Measurements from ENCODE around the gene GPC5. TPM values are rescaled to one million over a fixed set of nuclear protein-coding genes. Genes with fewer than 3 reads are reported as not detected.

Gene GPC5
- total and polyA plus RNA-seq, 7 experiments from 2014 or later = 0.10 to 0.38 TPM; not detected in 5

DNA sequence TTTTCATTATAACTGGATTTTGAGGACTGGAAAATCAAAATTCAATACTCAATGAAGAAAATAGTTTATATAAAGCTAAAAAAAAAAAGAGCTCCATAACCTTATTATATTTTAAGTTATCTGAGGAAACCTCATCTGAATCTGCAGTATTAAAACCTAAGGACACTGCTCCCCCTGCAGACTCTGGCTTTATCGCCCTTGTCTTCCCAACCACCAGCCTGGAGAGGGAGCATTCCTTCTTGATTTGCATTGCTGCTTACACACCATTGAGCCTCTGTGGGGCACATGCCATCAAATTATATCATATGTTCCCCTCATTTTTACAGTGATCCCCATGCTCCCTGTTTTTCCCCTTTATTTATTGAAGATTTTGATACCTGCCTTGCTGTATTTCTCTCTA is 956.8 kb downstream of the GPC5 start:
- no peaks in the 10 kb centered on the region for H3K27me3 Mint-ChIP-seq
- H3K36me3 Mint-ChIP-seq = no peaks in the 10 kb centered on the region
- ChIA-PET POLR2A (no interaction called here), CTCF (no interaction called here)
- H3K27ac Mint-ChIP-seq = no peak overlapping the region
- Histone ChIP-seq H3K9me3 (ENCODE audit: control insufficient read depth in 2 of 3, low read length in 3 of 3) (peaks cover 0 to 3% (median 0%) of the 10 kb centered on the region in 3 experiments), H3K36me3 (ENCODE audit: control insufficient read depth in 2 of 3, insufficient read depth in 3 of 3, low read length in 3 of 3) (no peaks in the 10 kb centered on the region), H3K27me3 (ENCODE audit: control insufficient read depth in 2 of 2, insufficient read depth in 2 of 2, low read length in 2 of 2) (no peaks in the 10 kb centered on the region), H3K4me1 (ENCODE audit: control insufficient read depth in 2 of 2, insufficient read depth in 2 of 2, low read length in 2 of 2) (no peaks in the 10 kb centered on the region), H3K27ac (ENCODE audit: low read depth, low read length) (no peak overlapping the region), H3K4me3 (ENCODE audit: low read length) (no peak overlapping the region)
- intact Hi-C loops (cut with micrococcal nuclease) = no loop called here
- H3K4me1 Mint-ChIP-seq = no peaks in the 10 kb centered on the region
- DNase-seq = no peak
- H3K4me3 Mint-ChIP-seq = no peak overlapping the region
- H3K9me3 Mint-ChIP-seq = peaks cover 3 to 28% (median 9%) of the 10 kb centered on the region in 11 donors
- no peak for ATAC-seq

DNA sequence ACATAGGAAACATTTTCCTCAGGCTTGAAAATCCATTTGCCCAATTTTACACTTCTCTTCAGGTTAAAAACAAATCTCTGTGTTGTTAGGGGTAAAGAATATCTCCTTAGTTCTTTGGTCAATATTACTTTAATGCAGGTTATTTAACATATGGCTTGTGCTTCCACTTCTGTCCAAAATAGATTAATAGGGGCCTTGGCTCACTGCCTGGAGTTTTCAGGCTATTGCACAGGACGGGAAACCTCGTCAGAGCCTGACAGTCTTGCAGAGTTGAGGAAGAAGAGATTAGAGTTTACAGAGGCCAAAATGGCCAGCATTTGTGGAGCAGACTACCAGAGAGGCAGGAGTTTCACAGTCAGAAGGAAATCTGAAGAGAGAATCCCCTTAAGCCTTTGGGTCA is 964.3 kb downstream of the GPC5 start:
- H3K4me3 ChIP-seq (ENCODE audit: low read length) = no peak overlapping the region
- Mint-ChIP-seq H3K27ac (no peak overlapping the region), H3K9me3 (peaks cover 0 to 19% (median 8%) of the 10 kb centered on the region in 11 donors), H3K4me3 (no peak overlapping the region), H3K36me3 (no peaks in the 10 kb centered on the region), H3K27me3 (no peaks in the 10 kb centered on the region), H3K4me1 (no peaks in the 10 kb centered on the region)
- CTCF ChIA-PET = no interaction called here
- no peaks in the 10 kb centered on the region for H3K27me3 ChIP-seq (ENCODE audit: control insufficient read depth in 2 of 2, insufficient read depth in 2 of 2, low read length in 2 of 2)
- no peaks in the 10 kb centered on the region for H3K4me1 ChIP-seq (ENCODE audit: control insufficient read depth in 2 of 2, insufficient read depth in 2 of 2, low read length in 2 of 2)
- no peaks in the 10 kb centered on the region for H3K36me3 ChIP-seq (ENCODE audit: control insufficient read depth in 2 of 3, insufficient read depth in 3 of 3, low read length in 3 of 3)
- no peak for ATAC-seq
- intact Hi-C loops (cut with micrococcal nuclease) = no loop called here
- no peak for DNase-seq
- peaks cover 0 to 3% (median 0%) of the 10 kb centered on the region in 3 experiments for H3K9me3 ChIP-seq (ENCODE audit: control insufficient read depth in 2 of 3, low read length in 3 of 3)
- POLR2A ChIA-PET = no interaction called here
- H3K27ac ChIP-seq (ENCODE audit: low read depth, low read length) = no peak overlapping the region

DNA sequence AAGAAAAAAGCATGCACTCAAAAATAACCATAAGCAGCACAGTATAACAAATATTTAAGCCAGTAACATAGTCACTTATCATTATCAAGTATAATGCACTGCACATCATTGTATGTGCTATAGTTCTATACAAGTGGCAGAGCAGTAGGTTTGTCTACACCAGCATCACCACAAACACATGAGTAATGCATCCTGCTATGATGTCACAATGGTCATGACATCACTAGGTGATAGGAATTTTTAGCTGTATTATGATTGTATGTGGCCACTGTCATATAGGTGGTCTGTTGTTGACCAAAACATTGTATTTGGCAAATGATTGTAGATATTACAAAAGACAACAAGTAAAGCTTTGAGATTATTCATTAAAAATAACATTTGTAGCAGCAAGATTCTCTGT is 967.5 kb downstream of the GPC5 start:
- no peaks in the 10 kb centered on the region for H3K36me3 ChIP-seq (ENCODE audit: control insufficient read depth in 2 of 3, insufficient read depth in 3 of 3, low read length in 3 of 3)
- Mint-ChIP-seq H3K9me3 (peaks cover 0 to 11% (median 3%) of the 10 kb centered on the region in 11 donors), H3K27me3 (no peaks in the 10 kb centered on the region), H3K4me1 (no peaks in the 10 kb centered on the region), H3K4me3 (no peak overlapping the region), H3K27ac (no peak overlapping the region), H3K36me3 (no peaks in the 10 kb centered on the region)
- no peak overlapping the region for H3K4me3 ChIP-seq (ENCODE audit: low read length)
- DNase-seq (no peak), ATAC-seq (no peak)
- no peak overlapping the region for H3K27ac ChIP-seq (ENCODE audit: low read depth, low read length)
- POLR2A ChIA-PET = no interaction called here
- no peaks in the 10 kb centered on the region for H3K4me1 ChIP-seq (ENCODE audit: control insufficient read depth in 2 of 2, insufficient read depth in 2 of 2, low read length in 2 of 2)
- CTCF ChIA-PET = no interaction called here
- no peaks in the 10 kb centered on the region for H3K9me3 ChIP-seq (ENCODE audit: control insufficient read depth in 2 of 3, low read length in 3 of 3)
- intact Hi-C loops (cut with micrococcal nuclease) = no loop called here
- H3K27me3 ChIP-seq (ENCODE audit: control insufficient read depth in 2 of 2, insufficient read depth in 2 of 2, low read length in 2 of 2) = no peaks in the 10 kb centered on the region

DNA sequence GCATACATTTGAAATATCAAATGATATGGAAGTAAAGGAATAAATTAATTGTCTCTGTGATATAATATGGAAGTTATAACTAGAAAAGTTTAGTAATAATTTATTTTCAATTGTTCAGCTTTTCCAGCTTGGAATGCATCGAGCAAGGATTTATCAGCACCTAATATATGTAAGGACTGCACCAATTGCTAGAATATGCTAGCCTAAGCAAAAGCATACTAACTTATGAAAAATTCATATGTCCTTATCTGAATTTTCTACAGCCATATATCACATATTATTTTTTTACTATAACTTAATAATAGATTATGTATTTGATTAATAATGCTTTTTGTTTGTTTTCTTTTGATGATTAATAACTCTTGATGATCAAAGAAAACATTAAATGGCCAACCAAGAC is 979.0 kb downstream of the GPC5 start:
- no peak for ATAC-seq
- H3K4me3 Mint-ChIP-seq = no peak overlapping the region
- intact Hi-C loops (cut with micrococcal nuclease) = no loop called here
- no peaks in the 10 kb centered on the region for H3K27me3 ChIP-seq (ENCODE audit: control insufficient read depth in 2 of 2, insufficient read depth in 2 of 2, low read length in 2 of 2)
- H3K27me3 Mint-ChIP-seq = no peaks in the 10 kb centered on the region
- no peak overlapping the region for H3K27ac Mint-ChIP-seq
- CTCF ChIA-PET = no interaction called here
- POLR2A ChIA-PET = no interaction called here
- peaks cover 0 to 14% (median 5%) of the 10 kb centered on the region in 11 donors for H3K9me3 Mint-ChIP-seq
- no peaks in the 10 kb centered on the region for H3K4me1 Mint-ChIP-seq
- H3K9me3 ChIP-seq (ENCODE audit: control insufficient read depth in 2 of 3, low read length in 3 of 3) = no peaks in the 10 kb centered on the region
- no peaks in the 10 kb centered on the region for H3K4me1 ChIP-seq (ENCODE audit: control insufficient read depth in 2 of 2, insufficient read depth in 2 of 2, low read length in 2 of 2)
- no peak overlapping the region for H3K27ac ChIP-seq (ENCODE audit: low read depth, low read length)
- DNase-seq = no peak
- H3K4me3 ChIP-seq (ENCODE audit: low read length) = no peak overlapping the region
- H3K36me3 ChIP-seq (ENCODE audit: control insufficient read depth in 2 of 3, insufficient read depth in 3 of 3, low read length in 3 of 3) = no peaks in the 10 kb centered on the region
- no peaks in the 10 kb centered on the region for H3K36me3 Mint-ChIP-seq

DNA sequence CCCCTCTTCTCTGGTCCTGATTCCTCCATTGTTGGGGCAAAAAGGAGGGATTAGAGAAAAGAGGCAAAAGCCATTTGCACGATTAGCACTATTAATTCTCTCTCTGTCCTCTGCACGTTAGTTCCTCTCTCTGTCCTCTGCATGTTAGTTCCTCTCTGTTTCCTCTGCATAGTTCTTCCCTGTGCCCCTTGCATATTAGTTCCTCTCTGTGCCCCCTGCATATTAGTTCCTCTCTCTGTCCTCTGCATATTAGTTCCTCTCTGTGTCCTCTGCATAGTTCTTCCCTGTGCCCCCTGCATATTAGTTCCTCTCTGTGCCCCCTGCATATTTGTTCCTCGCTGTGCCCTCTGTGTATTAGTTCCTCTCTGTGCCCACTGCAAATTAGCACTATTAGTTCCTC is 981.0 kb downstream of the GPC5 start:
- Histone ChIP-seq H3K27me3 (ENCODE audit: control insufficient read depth in 2 of 2, insufficient read depth in 2 of 2, low read length in 2 of 2) (no peaks in the 10 kb centered on the region), H3K4me1 (ENCODE audit: control insufficient read depth in 2 of 2, insufficient read depth in 2 of 2, low read length in 2 of 2) (no peaks in the 10 kb centered on the region), H3K27ac (ENCODE audit: low read depth, low read length) (no peak overlapping the region), H3K9me3 (ENCODE audit: control insufficient read depth in 2 of 3, low read length in 3 of 3) (no peaks in the 10 kb centered on the region), H3K4me3 (ENCODE audit: low read length) (no peak overlapping the region), H3K36me3 (ENCODE audit: control insufficient read depth in 2 of 3, insufficient read depth in 3 of 3, low read length in 3 of 3) (no peaks in the 10 kb centered on the region)
- no peak for DNase-seq
- H3K27ac Mint-ChIP-seq = no peak overlapping the region
- H3K36me3 Mint-ChIP-seq = no peaks in the 10 kb centered on the region
- POLR2A ChIA-PET = no interaction called here
- H3K9me3 Mint-ChIP-seq = peaks cover 0 to 15% (median 5%) of the 10 kb centered on the region in 11 donors
- no peak overlapping the region for H3K4me3 Mint-ChIP-seq
- H3K4me1 Mint-ChIP-seq = no peaks in the 10 kb centered on the region
- H3K27me3 Mint-ChIP-seq = no peaks in the 10 kb centered on the region
- no peak for ATAC-seq
- intact Hi-C loops (cut with micrococcal nuclease) = no loop called here
- CTCF ChIA-PET = no interaction called here

DNA sequence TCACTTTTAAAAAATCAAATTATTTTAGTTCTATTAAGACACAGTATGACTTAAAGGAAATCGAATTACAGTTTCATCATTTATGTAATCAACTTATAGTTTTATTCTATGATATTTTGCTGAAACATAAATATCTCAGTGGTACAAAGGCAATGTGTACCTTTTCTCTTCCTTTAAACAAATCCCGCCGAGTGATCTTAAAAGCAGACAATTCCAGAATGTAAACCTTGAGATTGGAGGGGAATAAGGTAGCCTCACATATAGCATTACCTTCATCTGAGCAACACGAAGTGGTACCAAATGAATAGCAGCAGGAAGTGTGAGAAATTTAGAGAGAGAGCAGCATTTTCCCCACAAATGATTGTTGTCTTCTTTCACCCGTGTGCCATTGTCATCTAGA is 986.0 kb downstream of the GPC5 start:
- no peak overlapping the region for H3K27ac ChIP-seq (ENCODE audit: low read depth, low read length)
- no peaks in the 10 kb centered on the region for H3K36me3 Mint-ChIP-seq
- H3K27me3 Mint-ChIP-seq = no peaks in the 10 kb centered on the region
- no peaks in the 10 kb centered on the region for H3K4me1 Mint-ChIP-seq
- ChIA-PET POLR2A (no interaction called here), CTCF (no interaction called here)
- no peaks in the 10 kb centered on the region for H3K9me3 ChIP-seq (ENCODE audit: control insufficient read depth in 2 of 3, low read length in 3 of 3)
- no peak overlapping the region for H3K4me3 ChIP-seq (ENCODE audit: low read length)
- no peaks in the 10 kb centered on the region for H3K36me3 ChIP-seq (ENCODE audit: control insufficient read depth in 2 of 3, insufficient read depth in 3 of 3, low read length in 3 of 3)
- no peaks in the 10 kb centered on the region for H3K27me3 ChIP-seq (ENCODE audit: control insufficient read depth in 2 of 2, insufficient read depth in 2 of 2, low read length in 2 of 2)
- H3K27ac Mint-ChIP-seq = no peak overlapping the region
- peaks cover 0 to 18% (median 4%) of the 10 kb centered on the region in 11 donors for H3K9me3 Mint-ChIP-seq
- ATAC-seq = no peak
- no peaks in the 10 kb centered on the region for H3K4me1 ChIP-seq (ENCODE audit: control insufficient read depth in 2 of 2, insufficient read depth in 2 of 2, low read length in 2 of 2)
- H3K4me3 Mint-ChIP-seq = no peak overlapping the region
- no peak for DNase-seq
- intact Hi-C loops (cut with micrococcal nuclease) = no loop called here

DNA sequence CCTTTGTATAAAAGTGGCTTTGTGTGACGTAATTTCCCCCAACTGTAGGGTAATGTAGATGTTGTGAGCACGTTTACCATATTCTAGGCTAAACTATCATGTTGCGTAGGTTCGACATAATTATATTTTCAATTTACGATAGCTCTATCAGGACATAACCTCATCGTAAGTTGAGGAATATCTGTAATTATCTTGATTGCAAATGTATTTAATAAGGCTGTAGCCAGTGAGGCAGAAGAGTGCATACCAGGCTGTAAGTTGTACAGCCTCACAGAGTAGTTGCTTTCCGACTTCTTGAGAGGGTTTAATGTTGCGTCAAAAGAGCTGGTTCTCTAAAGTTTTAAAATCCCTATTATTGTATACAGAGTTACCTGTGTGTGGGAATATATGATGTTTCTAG is 988.8 kb downstream of the GPC5 start:
- intact Hi-C loops (cut with micrococcal nuclease) = no loop called here
- no peaks in the 10 kb centered on the region for H3K4me1 Mint-ChIP-seq
- ATAC-seq (no peak), DNase-seq (no peak)
- H3K36me3 Mint-ChIP-seq = no peaks in the 10 kb centered on the region
- no peak overlapping the region for H3K27ac Mint-ChIP-seq
- H3K4me1 ChIP-seq (ENCODE audit: control insufficient read depth in 2 of 2, insufficient read depth in 2 of 2, low read length in 2 of 2) = no peaks in the 10 kb centered on the region
- CTCF ChIA-PET = interaction anchor here (0.6 kb wide), 1 partner anchor 781 kb away, joined by 5 read pairs; no protein-coding TSS in a partner anchor
- no peaks in the 10 kb centered on the region for H3K9me3 ChIP-seq (ENCODE audit: control insufficient read depth in 2 of 3, low read length in 3 of 3)
- H3K36me3 ChIP-seq (ENCODE audit: control insufficient read depth in 2 of 3, insufficient read depth in 3 of 3, low read length in 3 of 3) = no peaks in the 10 kb centered on the region
- H3K27ac ChIP-seq (ENCODE audit: low read depth, low read length) = no peak overlapping the region
- H3K27me3 Mint-ChIP-seq = no peaks in the 10 kb centered on the region
- H3K4me3 Mint-ChIP-seq = no peak overlapping the region
- H3K27me3 ChIP-seq (ENCODE audit: control insufficient read depth in 2 of 2, insufficient read depth in 2 of 2, low read length in 2 of 2) = no peaks in the 10 kb centered on the region
- peaks cover 0 to 4% (median 0%) of the 10 kb centered on the region in 11 donors for H3K9me3 Mint-ChIP-seq
- POLR2A ChIA-PET = no interaction called here
- H3K4me3 ChIP-seq (ENCODE audit: low read length) = no peak overlapping the region
